GM12891 (cell line): ENCODE measurements around the gene CCDC167.
A peak's percentile ranks its signal among the peaks of the same experiment; 100 is the strongest.

Experiments used
- DNase-seq: peaks from one replicate; pipeline ENCODE4 v3.0.0; 2011; ENCODE audit warnings: low spot score; ENCODE audit not compliant: insufficient read length
- FAIRE-seq: peaks from 2 replicates; lab custom pipeline; 2011; peaks lifted over from hg19 to GRCh38; lab: Jason Lieb, UNC
- PAX5 ChIP-seq: IDR thresholded peaks from 2 replicates; pipeline ENCODE4 v1.6.1; 2011; ENCODE audit warnings: low read length, moderate library complexity, mild to moderate bottlenecking; ENCODE audit not compliant: insufficient read depth, severe bottlenecking
- POLR2A ChIP-seq: IDR thresholded peaks from 2 replicates; pipeline ENCODE4 v1.6.1; 2011; ENCODE audit warnings: low read depth, low read length, control low read depth
- POLR2AphosphoS5 ChIP-seq: IDR thresholded peaks from 2 replicates; pipeline ENCODE4 v1.6.1; 2011; ENCODE audit warnings: low read depth, low read length, control low read depth
- POU2F2 ChIP-seq: IDR thresholded peaks from 2 replicates; pipeline ENCODE4 v1.6.1; 2011; ENCODE audit warnings: low read depth, mild to moderate bottlenecking, control low read depth, low read length, moderate library complexity
- SPI1 ChIP-seq: IDR thresholded peaks from 2 replicates; pipeline ENCODE4 v1.6.1; 2011; ENCODE audit warnings: low read depth, low read length, control low read depth
- TAF1 ChIP-seq: IDR thresholded peaks from 2 replicates; pipeline ENCODE4 v1.6.1; 2011; ENCODE audit warnings: low read depth, low read length, control low read depth

The CCDC167 gene

GRCh38 chr6:37478827-37479226, 20.9 kb downstream of the CCDC167 start:
- no peak for FAIRE-seq
- no peak for TF ChIP-seq SPI1
- no peak for TF ChIP-seq POU2F2
- no peak for TF ChIP-seq TAF1
- TF ChIP-seq POLR2AphosphoS5, result no peak
- TF ChIP-seq PAX5, result no peak
- no peak for TF ChIP-seq POLR2A

GRCh38 chr6:37477656-37478435, 21.8 kb downstream of the CCDC167 start:
- DNase-seq (no peak), FAIRE-seq (no peak)
- TF ChIP-seq TAF1 (no peak), POLR2A (no peak), PAX5 (no peak), POU2F2 (no peak), SPI1 (no peak), POLR2AphosphoS5 (no peak)

More at GRCh38 chr6:37478827-37479226, 20.9 kb downstream of the CCDC167 start:
- DNase-seq, result no peak

GRCh38 chr6:37477191-37477590, 22.5 kb downstream of the CCDC167 start:
- TF ChIP-seq POU2F2 (no peak), POLR2AphosphoS5 (no peak), SPI1 (no peak), PAX5 (no peak), TAF1 (no peak), POLR2A (no peak)
- DNase-seq (no peak), FAIRE-seq (no peak)

- no peak for FAIRE-seq
- no peak for TF ChIP-seq POU2F2
- TF ChIP-seq TAF1, result no peak
- no peak for TF ChIP-seq PAX5
- no peak for TF ChIP-seq POLR2AphosphoS5
- no peak for TF ChIP-seq POLR2A
- TF ChIP-seq SPI1, result no peak
- no peak for DNase-seq
These were observed 25.4 kb downstream of the CCDC167 start for GRCh38 chr6:37474316-37474715.

GRCh38 chr6:37473364-37474095, 26.2 kb downstream of the CCDC167 start:
- TF ChIP-seq POLR2A (no peak), SPI1 (no peak), PAX5 (no peak), TAF1 (no peak), POLR2AphosphoS5 (no peak), POU2F2 (no peak)
- FAIRE-seq, result peak; percentile 13
- DNase-seq, result no peak

- no peak for FAIRE-seq
- no peak for DNase-seq
- no peak for TF ChIP-seq TAF1
- no peak for TF ChIP-seq PAX5
These were observed 32.0 kb downstream of the CCDC167 start for GRCh38 chr6:37467718-37468117.

DNA sequence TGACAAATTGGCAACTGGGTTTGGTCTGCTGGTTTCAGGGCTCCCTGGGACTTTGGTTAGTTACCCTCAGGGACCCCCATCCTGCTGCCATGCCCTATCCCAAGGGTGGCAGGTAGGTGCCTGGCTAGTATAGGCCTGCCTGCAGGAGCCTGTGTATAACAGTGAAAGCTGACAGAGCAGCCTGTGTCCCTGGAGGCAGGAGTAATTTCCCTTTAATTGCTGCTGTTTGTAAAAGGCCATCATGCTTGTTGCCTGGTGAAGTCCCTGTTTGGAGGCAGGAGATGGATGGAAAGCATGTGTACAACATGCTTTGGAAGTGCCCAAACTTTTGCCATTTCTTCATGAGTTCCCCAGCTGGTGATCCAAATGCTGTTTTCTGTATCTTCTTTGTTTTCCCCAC, 36.6 kb downstream of the CCDC167 start:
- no peak for TF ChIP-seq POU2F2
- DNase-seq (no peak), FAIRE-seq (no peak)

DNA sequence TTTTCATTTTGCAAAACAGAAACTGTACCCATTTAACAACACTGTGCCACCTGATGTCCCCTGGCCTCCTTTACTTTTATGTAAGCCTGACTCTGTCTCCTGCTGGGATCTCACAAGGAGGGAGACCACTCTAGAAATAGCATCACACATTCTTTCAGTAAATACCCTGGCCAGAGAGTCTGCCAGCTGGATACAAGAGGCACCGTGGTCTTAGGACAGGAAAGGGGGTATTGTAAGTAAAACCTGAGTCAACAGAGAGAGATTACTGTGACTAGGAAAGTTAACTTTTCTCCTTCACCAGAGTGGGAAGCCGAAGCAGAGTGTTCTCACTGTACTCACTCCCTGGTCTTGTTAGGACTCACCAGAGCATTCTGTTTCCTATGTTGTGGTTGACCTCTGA, 38.9 kb downstream of the CCDC167 start:
- no peak for FAIRE-seq

DNA sequence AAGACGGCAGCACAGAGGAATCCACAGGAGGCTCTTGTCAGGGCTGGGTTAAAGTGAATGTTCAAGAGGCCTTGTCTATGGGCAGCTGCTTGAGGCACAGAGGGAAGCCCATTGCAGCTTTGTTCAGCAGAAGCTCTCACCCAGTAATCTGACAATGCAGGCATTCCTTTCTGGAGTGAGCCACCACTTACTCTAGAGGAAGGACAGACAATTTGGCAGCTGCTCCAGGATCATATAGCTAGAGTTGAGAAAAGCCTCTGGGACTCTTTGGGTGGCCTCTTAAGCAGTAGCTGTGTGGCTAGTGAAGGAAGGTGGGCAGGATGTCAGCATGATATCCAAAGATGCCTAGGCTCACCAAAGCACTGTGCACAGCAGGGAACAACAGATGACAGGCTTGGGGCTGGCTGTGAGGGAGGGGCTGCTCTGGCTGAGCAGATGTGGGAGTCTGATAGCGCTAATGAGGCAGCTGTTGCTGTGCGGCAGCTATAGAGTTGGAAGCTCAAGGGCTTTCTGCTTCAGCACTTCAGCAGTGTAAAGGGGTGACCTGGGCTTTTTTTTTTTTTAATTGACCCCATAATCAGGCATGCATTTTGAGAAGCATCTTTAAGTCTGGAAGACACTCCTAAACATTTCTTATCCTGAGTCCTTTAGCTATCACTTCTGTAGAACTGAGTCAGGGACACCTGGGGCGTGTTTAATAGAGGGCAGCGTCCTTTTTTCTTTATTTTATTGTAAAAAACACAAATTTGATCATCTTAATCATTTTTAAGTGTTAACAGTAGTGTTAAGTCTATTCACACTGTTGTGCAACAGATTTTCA, 39.5 kb downstream of the CCDC167 start:
- FAIRE-seq, result no peak
- TF ChIP-seq TAF1 (no peak), POLR2AphosphoS5 (no peak), POLR2A (no peak), SPI1 (no peak), PAX5 (no peak), POU2F2 (no peak)
- DNase-seq, result no peak

More for the DNA sequence above, 38.9 kb downstream of the CCDC167 start:
- DNase-seq, result no peak
- TF ChIP-seq TAF1, result no peak
- no peak for TF ChIP-seq PAX5
- TF ChIP-seq POLR2A, result no peak
- no peak for TF ChIP-seq POU2F2
- TF ChIP-seq POLR2AphosphoS5, result no peak
- TF ChIP-seq SPI1, result no peak
